Cardiac muscle cell (in vitro differentiated cells and primary cell): ENCODE data around the gene KHDRBS2. TPM values are rescaled to one million over a fixed set of nuclear protein-coding genes. Genes with fewer than 3 reads are reported as not detected.

Experiments used
- DNase-seq, 2 donors: peaks; one replicate each; pipeline versions ENCODE4 v3.0.0 to v3.0.0-alpha.2; 2010 to 2017; ENCODE audit warnings: low read depth in 1 of 2, low spot score in 1 of 2
- H3K27ac ChIP-seq: fragments of 200-600 bp; sonication (generic); 2 replicates; pipeline ENCODE4 v1.5.1; 2016
- H3K27me3 ChIP-seq: fragments of 200-600 bp; sonication (generic); 2 replicates; pipeline ENCODE4 v1.6.0; 2016; ENCODE audit warnings: control low read depth
- H3K36me3 ChIP-seq: fragments of 200-600 bp; sonication (generic); 2 replicates; pipeline ENCODE4 v1.5.1; 2016; ENCODE audit warnings: control low read depth
- H3K4me1 ChIP-seq: fragments of 200-600 bp; sonication (generic); 2 replicates; pipeline ENCODE4 v1.8.1; 2017; ENCODE audit warnings: low read depth, mild to moderate bottlenecking, mixed run types
- H3K4me3 ChIP-seq: fragments of 200-600 bp; sonication (generic); 2 replicates; pipeline ENCODE4 v1.5.1; 2016; ENCODE audit warnings: mild to moderate bottlenecking
- H3K9me3 ChIP-seq: fragments of 200-600 bp; sonication (generic); 2 replicates; pipeline ENCODE4 v1.5.1; 2017; ENCODE audit warnings: low read depth, mild to moderate bottlenecking, control low read depth
- CTCF ChIP-seq: IDR thresholded peaks from 2 replicates; pipeline ENCODE4 v1.5.1; 2012; ENCODE audit warnings: low read depth, mild to moderate bottlenecking, low read length
- polyA plus RNA-seq: library from polyadenylated mRNA; unstranded; fragments of >200 nt; fragmentation: Nextera tagmentation; extraction: Ambion mirVana; gene quantifications from 2 replicates; pipeline ENCODE4 v1.2.1, GENCODE V29; 2016
- total RNA-seq: library from RNA; depleted of rRNA; stranded (reverse); fragments of >200 nt; gene quantifications from 2 replicates; pipeline ENCODE4 v1.2.3, GENCODE V29; 2016

The KHDRBS2 gene
- total and polyA plus RNA-seq, 2 experiments from 2014 or later = 3.7 to 5.6 TPM

GRCh38 chr6:62283796-62284411, 2.1 kb downstream of the KHDRBS2 start:
- peaks cover 25% of the 10 kb centered on the region for H3K27me3 ChIP-seq

GRCh38 chr6:62283365-62283764, 2.7 kb downstream of the KHDRBS2 start:
- TF ChIP-seq CTCF = no peak
- DNase-seq = no peak
- Histone ChIP-seq H3K27ac (no peak overlapping the region), H3K27me3 (peaks cover 20% of the 10 kb centered on the region), H3K4me3 (no peak overlapping the region), H3K36me3 (no peaks in the 10 kb centered on the region), H3K9me3 (no peaks in the 10 kb centered on the region), H3K4me1 (no peaks in the 10 kb centered on the region)

More at GRCh38 chr6:62283796-62284411, 2.1 kb downstream of the KHDRBS2 start:
- peak; percentile 4 to 51 for DNase-seq
- Histone ChIP-seq H3K9me3 (no peaks in the 10 kb centered on the region), H3K27ac (no peak overlapping the region), H3K36me3 (no peaks in the 10 kb centered on the region), H3K4me3 (no peak overlapping the region), H3K4me1 (no peaks in the 10 kb centered on the region)
- peak; percentile 34 for TF ChIP-seq CTCF

GRCh38 chr6:62280099-62280498, 5.9 kb downstream of the KHDRBS2 start:
- H3K27ac ChIP-seq = no peak overlapping the region
- H3K9me3 ChIP-seq = no peaks in the 10 kb centered on the region
- H3K27me3 ChIP-seq = no peaks in the 10 kb centered on the region
- H3K4me3 ChIP-seq = no peak overlapping the region
- H3K36me3 ChIP-seq = no peaks in the 10 kb centered on the region
- TF ChIP-seq CTCF = no peak
- no peak for DNase-seq
- no peaks in the 10 kb centered on the region for H3K4me1 ChIP-seq

GRCh38 chr6:62272114-62272513, 13.9 kb downstream of the KHDRBS2 start:
- no peak overlapping the region for H3K27ac ChIP-seq
- H3K4me3 ChIP-seq = no peak overlapping the region
- no peaks in the 10 kb centered on the region for H3K9me3 ChIP-seq
- no peak for DNase-seq
- H3K27me3 ChIP-seq = no peaks in the 10 kb centered on the region
- TF ChIP-seq CTCF = no peak
- H3K4me1 ChIP-seq = no peaks in the 10 kb centered on the region
- no peaks in the 10 kb centered on the region for H3K36me3 ChIP-seq

- no peak overlapping the region for H3K4me3 ChIP-seq
- H3K27ac ChIP-seq = no peak overlapping the region
- H3K9me3 ChIP-seq = no peaks in the 10 kb centered on the region
- no peak for TF ChIP-seq CTCF
- H3K27me3 ChIP-seq = no peaks in the 10 kb centered on the region
- no peak for DNase-seq
- no peaks in the 10 kb centered on the region for H3K4me1 ChIP-seq
- no peaks in the 10 kb centered on the region for H3K36me3 ChIP-seq
Observed at GRCh38 chr6:62265906-62266525, 20.0 kb downstream of the KHDRBS2 start.
